Measurements from ENCODE around the gene MDGA2.

Gene MDGA2

GRCh38 chr14:47691829-47692228, 16.4 kb upstream of the MDGA2 start:
- no peak for TF ChIP-seq CTCF (conservative IDR thresholded peaks at IDR 0.05; ENCODE audit: low read depth, low read length)
- DNase-seq (ENCODE audit: low read depth) = no peak
- no peak overlapping the region for H3K4me3 ChIP-seq (ENCODE audit: low read depth, low read length)

GRCh38 chr14:47678993-47679392, 3.6 kb upstream of the MDGA2 start:
- no peak for TF ChIP-seq CTCF (conservative IDR thresholded peaks at IDR 0.05; ENCODE audit: low read depth, low read length)

GRCh38 chr14:47678157-47678556, 2.8 kb upstream of the MDGA2 start:
- TF ChIP-seq CTCF (conservative IDR thresholded peaks at IDR 0.05; ENCODE audit: low read depth, low read length) = no peak
- H3K4me3 ChIP-seq (ENCODE audit: low read depth, low read length) = no peak overlapping the region
- DNase-seq (ENCODE audit: low read depth) = no peak

More at GRCh38 chr14:47678993-47679392, 3.6 kb upstream of the MDGA2 start:
- no peak for DNase-seq (ENCODE audit: low read depth)
- H3K4me3 ChIP-seq (ENCODE audit: low read depth, low read length) = no peak overlapping the region

GRCh38 chr14:47676315-47676617, 861 bp upstream of the MDGA2 start:
- TF ChIP-seq CTCF (conservative IDR thresholded peaks at IDR 0.05; ENCODE audit: low read depth, low read length) = no peak

GRCh38 chr14:47674543-47675465, 601 bp downstream of the MDGA2 start:
- no peak overlapping the region for H3K4me3 ChIP-seq (ENCODE audit: low read depth, low read length)
- DNase-seq (ENCODE audit: low read depth) = peak; percentile 2
- TF ChIP-seq CTCF (conservative IDR thresholded peaks at IDR 0.05; ENCODE audit: low read depth, low read length) = no peak

More at GRCh38 chr14:47676315-47676617, 861 bp upstream of the MDGA2 start:
- no peak for DNase-seq (ENCODE audit: low read depth)
- H3K4me3 ChIP-seq (ENCODE audit: low read depth, low read length) = peak overlapping the region; percentile 17

GRCh38 chr14:47674148-47674542, 1.3 kb downstream of the MDGA2 start:
- no peak overlapping the region for H3K4me3 ChIP-seq (ENCODE audit: low read depth, low read length)
- peak; percentile 2 for DNase-seq (ENCODE audit: low read depth)

More at GRCh38 chr14:47674148-47674542, 1.3 kb downstream of the MDGA2 start:
- TF ChIP-seq CTCF (conservative IDR thresholded peaks at IDR 0.05; ENCODE audit: low read depth, low read length) = no peak
